HG02973 (cell line): ENCODE measurements around the gene SMURF2.
A peak's percentile ranks its signal among the peaks of the same experiment; 100 is the strongest.
"Not testable (repeated sequence)": the region's sequence is repeated elsewhere in the genome, so short reads cannot be mapped to it uniquely, and the experiment has no call there.

Experiments used
- ATAC-seq: cut with Tn5 transposase; IDR thresholded peaks from one replicate; pipeline ENCODE4 v1.9.1; 2021; ENCODE audit warnings: moderate library complexity; ENCODE audit not compliant: unreplicated experiment

SMURF2 gene

GRCh38 chr17:64599187-64599676 lies 62.9 kb downstream of the SMURF2 start:
- peak; percentile 94 for ATAC-seq

GRCh38 chr17:64598672-64599071 lies 63.4 kb downstream of the SMURF2 start:
- no peak for ATAC-seq

GRCh38 chr17:64596988-64597387 lies 65.1 kb downstream of the SMURF2 start:
- no peak for ATAC-seq

GRCh38 chr17:64596439-64596838 lies 65.7 kb downstream of the SMURF2 start:
- no peak for ATAC-seq

- ATAC-seq = no peak
Observed at GRCh38 chr17:64591944-64592343, 70.2 kb downstream of the SMURF2 start.

GRCh38 chr17:64585146-64585545 lies 77.0 kb downstream of the SMURF2 start:
- no peak for ATAC-seq

- ATAC-seq = no peak
Observed at GRCh38 chr17:64583038-64583437, 79.1 kb downstream of the SMURF2 start.

GRCh38 chr17:64580384-64581315 lies 81.5 kb downstream of the SMURF2 start:
- no peak for ATAC-seq

GRCh38 chr17:64579917-64580316 lies 82.2 kb downstream of the SMURF2 start:
- no peak for ATAC-seq

- not testable (repeated sequence) for ATAC-seq
Observed at GRCh38 chr17:64577025-64577424, 85.1 kb downstream of the SMURF2 start.

- no peak for ATAC-seq
Observed at GRCh38 chr17:64575431-64575830, 86.7 kb downstream of the SMURF2 start.

- ATAC-seq = no peak
Observed at GRCh38 chr17:64574646-64575045, 87.5 kb downstream of the SMURF2 start.

GRCh38 chr17:64573214-64573613 lies 88.9 kb downstream of the SMURF2 start:
- ATAC-seq = no peak

- ATAC-seq = no peak
Observed at GRCh38 chr17:64572682-64573154, 89.4 kb downstream of the SMURF2 start.

GRCh38 chr17:64571746-64572145 lies 90.4 kb downstream of the SMURF2 start:
- ATAC-seq = no peak

- no peak for ATAC-seq
Observed at GRCh38 chr17:64565563-64565962, 96.5 kb downstream of the SMURF2 start.

- no peak for ATAC-seq
Observed at GRCh38 chr17:64564098-64564497, 98.0 kb downstream of the SMURF2 start.

- no peak for ATAC-seq
Observed at GRCh38 chr17:64555281-64555680, 106.8 kb downstream of the SMURF2 start.

GRCh38 chr17:64554028-64554637 lies 108.0 kb downstream of the SMURF2 start:
- ATAC-seq = no peak

- ATAC-seq = no peak
Observed at GRCh38 chr17:64551461-64551860, 110.6 kb downstream of the SMURF2 start.

GRCh38 chr17:64547319-64547718 lies 114.8 kb downstream of the SMURF2 start:
- ATAC-seq = no peak

GRCh38 chr17:64546716-64547115 lies 115.4 kb downstream of the SMURF2 start:
- ATAC-seq = no peak
